ENCODE measurements around the gene CCND2. TPM values are rescaled to one million over a fixed set of nuclear protein-coding genes. Genes with fewer than 3 reads are reported as not detected.

CCND2 gene
- total RNA-seq, 2 experiments from 2014 or later: 159 to 163 TPM

- no peaks in the 10 kb centered on the region for H3K27me3 ChIP-seq (ENCODE audit: control insufficient read depth in 1 of 2, insufficient read depth in 2 of 2, low read length in 2 of 2)
- no peak overlapping the region for H3K4me3 Mint-ChIP-seq
- no peak for TF ChIP-seq CTCF (IDR thresholded peaks at IDR 0.05)
- peaks cover 19% of the 10 kb centered on the region for H3K36me3 ChIP-seq (ENCODE audit: insufficient read depth, low read length)
- POLR2A ChIA-PET: no interaction called here
- no peak overlapping the region for H3K27ac Mint-ChIP-seq
- no peaks in the 10 kb centered on the region for H3K9me3 Mint-ChIP-seq
- no peak overlapping the region for H3K4me3 ChIP-seq (ENCODE audit: low read length)
- no peak for DNase-seq
- H3K27ac ChIP-seq (ENCODE audit: low read depth in 1 of 2, low read length in 2 of 2): no peak overlapping the region
- intact Hi-C loops (cut with DNase I, micrococcal nuclease): no loop called here
- no peaks in the 10 kb centered on the region for H3K4me1 Mint-ChIP-seq (ENCODE audit: low read depth)
- H3K4me1 ChIP-seq (ENCODE audit: insufficient read depth, low read length): no peaks in the 10 kb centered on the region
- peaks cover 29% of the 10 kb centered on the region for H3K36me3 Mint-ChIP-seq (ENCODE audit: low read depth)
- no peaks in the 10 kb centered on the region for H3K27me3 Mint-ChIP-seq
- CTCF ChIA-PET: no interaction called here
- no peak for ATAC-seq (ENCODE audit: poor library complexity)
- H3K9me3 ChIP-seq (ENCODE audit: control insufficient read depth in 1 of 2, insufficient read depth in 1 of 2, low read length in 2 of 2): no peaks in the 10 kb centered on the region
Measured at GRCh38 chr12:4312251-4312650, 38.7 kb downstream of the CCND2 start.

- POLR2A ChIA-PET: interaction anchor here (0.9 to 1.3 kb wide), 3 partner anchors 15 to 328 kb away, joined by 3 to 4 read pairs (median 3); partner anchors contain the start of genes AKAP3 and NDUFA9
Measured at GRCh38 chr12:4320497-4320852, 46.9 kb downstream of the CCND2 start.

GRCh38 chr12:4320853-4321701 lies 47.5 kb downstream of the CCND2 start, which contains the start of gene TIGAR:
Gene TIGAR, plus strand, starts transcription at chr12:4321213. Its CDS starts 59 bp downstream, at chr12:4321272.
- Mint-ChIP-seq H3K36me3 (ENCODE audit: low read depth) (peaks cover 12% of the 10 kb centered on the region), H3K4me1 (ENCODE audit: low read depth) (peaks cover 44% of the 10 kb centered on the region), H3K4me3 (peak within 1 kb of the TSS; percentile 84), H3K27ac (peak within 1 kb of the TSS; percentile 84), H3K9me3 (no peaks in the 10 kb centered on the region), H3K27me3 (no peaks in the 10 kb centered on the region)
- Histone ChIP-seq H3K36me3 (ENCODE audit: insufficient read depth, low read length) (peaks cover 4% of the 10 kb centered on the region), H3K27me3 (ENCODE audit: control insufficient read depth in 1 of 2, insufficient read depth in 2 of 2, low read length in 2 of 2) (no peaks in the 10 kb centered on the region), H3K27ac (ENCODE audit: low read depth in 1 of 2, low read length in 2 of 2) (peak within 1 kb of the TSS; percentile 80 to 86), H3K4me1 (ENCODE audit: insufficient read depth, low read length) (peaks cover 26% of the 10 kb centered on the region), H3K4me3 (ENCODE audit: low read length) (peak within 1 kb of the TSS; percentile 85), H3K9me3 (ENCODE audit: control insufficient read depth in 1 of 2, insufficient read depth in 1 of 2, low read length in 2 of 2) (no peaks in the 10 kb centered on the region)
- ChIA-PET POLR2A (interaction anchor here (0.9 to 1.6 kb wide), 6 partner anchors 15 to 448 kb away, joined by 3 to 4 read pairs (median 3); partner anchors contain the start of genes AKAP3, NDUFA9 and PARP11), CTCF (interaction anchor here (0.5 to 2.7 kb wide), 2 partner anchors 44 to 469 kb away, joined by 3 to 8 read pairs; no protein-coding TSS in a partner anchor)
- intact Hi-C loops (cut with DNase I, micrococcal nuclease): loop anchor here in 1 of 2 experiments (5.0 to 10.0 kb wide), 5 partner anchors 216 to 1244 kb away; partner anchors contain the start of genes CRACR2A, PARP11, RAD51AP1 and TSPAN9
- TF ChIP-seq CTCF (IDR thresholded peaks at IDR 0.05): no peak
- ATAC-seq (ENCODE audit: poor library complexity) (peak; percentile 94), DNase-seq (peak; percentile 75 to 97 (median 86))

More at GRCh38 chr12:4320497-4320852, 46.9 kb downstream of the CCND2 start:
- H3K4me3 Mint-ChIP-seq: peak overlapping the region; percentile 84
- Histone ChIP-seq H3K27ac (ENCODE audit: low read depth in 1 of 2, low read length in 2 of 2) (peak overlapping the region; percentile 80 to 86), H3K4me1 (ENCODE audit: insufficient read depth, low read length) (peaks cover 26% of the 10 kb centered on the region), H3K9me3 (ENCODE audit: control insufficient read depth in 1 of 2, insufficient read depth in 1 of 2, low read length in 2 of 2) (no peaks in the 10 kb centered on the region), H3K4me3 (ENCODE audit: low read length) (peak overlapping the region; percentile 85), H3K36me3 (ENCODE audit: insufficient read depth, low read length) (peaks cover 4% of the 10 kb centered on the region), H3K27me3 (ENCODE audit: control insufficient read depth in 1 of 2, insufficient read depth in 2 of 2, low read length in 2 of 2) (no peaks in the 10 kb centered on the region)
- CTCF ChIA-PET: interaction anchor here (0.5 to 2.7 kb wide), 2 partner anchors 43 to 468 kb away, joined by 3 to 8 read pairs; no protein-coding TSS in a partner anchor
- no peaks in the 10 kb centered on the region for H3K27me3 Mint-ChIP-seq
- H3K27ac Mint-ChIP-seq: peak overlapping the region; percentile 84
- H3K36me3 Mint-ChIP-seq (ENCODE audit: low read depth): peaks cover 12% of the 10 kb centered on the region
- ATAC-seq (ENCODE audit: poor library complexity) (peak; percentile 11), DNase-seq (no peak)
- peaks cover 44% of the 10 kb centered on the region for H3K4me1 Mint-ChIP-seq (ENCODE audit: low read depth)
- intact Hi-C loops (cut with DNase I, micrococcal nuclease): loop anchor here in 1 of 2 experiments (5.0 to 10.0 kb wide), 5 partner anchors 217 to 1243 kb away; partner anchors contain the start of genes CRACR2A, PARP11, RAD51AP1 and TSPAN9
- H3K9me3 Mint-ChIP-seq: no peaks in the 10 kb centered on the region
- TF ChIP-seq CTCF (IDR thresholded peaks at IDR 0.05): no peak

Data from CD4-positive, alpha-beta T cell (primary cell).